GM21717 (cell line): ENCODE measurements around the gene APBA2.

ENCODE experiments used
- ATAC-seq: cut with Tn5 transposase; IDR thresholded peaks from one replicate; pipeline ENCODE4 v1.9.1; 2021; ENCODE audit warnings: mild to moderate bottlenecking, moderate library complexity; ENCODE audit not compliant: unreplicated experiment

The APBA2 gene

GRCh38 chr15:28895146-28895545, 9.4 kb downstream of the APBA2 start:
- ATAC-seq = no peak

- no peak for ATAC-seq
These were observed 9.8 kb downstream of the APBA2 start for GRCh38 chr15:28895566-28895965.

- ATAC-seq = no peak
These were observed 11.2 kb downstream of the APBA2 start for GRCh38 chr15:28896951-28897350.

- ATAC-seq = no peak
These were observed 12.2 kb downstream of the APBA2 start for GRCh38 chr15:28897861-28898585.

- ATAC-seq = no peak
These were observed 13.4 kb downstream of the APBA2 start for GRCh38 chr15:28899061-28899738.

- no peak for ATAC-seq
These were observed 14.5 kb downstream of the APBA2 start for GRCh38 chr15:28900041-28900891.

GRCh38 chr15:28900892-28901586, 15.3 kb downstream of the APBA2 start:
- ATAC-seq = no peak

GRCh38 chr15:28901587-28901980, 15.8 kb downstream of the APBA2 start:
- no peak for ATAC-seq

GRCh38 chr15:28901987-28902745, 16.4 kb downstream of the APBA2 start:
- no peak for ATAC-seq

- no peak for ATAC-seq
These were observed 17.1 kb downstream of the APBA2 start for GRCh38 chr15:28902856-28903255.

GRCh38 chr15:28903555-28903954, 17.8 kb downstream of the APBA2 start:
- no peak for ATAC-seq

- ATAC-seq = no peak
These were observed 18.2 kb downstream of the APBA2 start for GRCh38 chr15:28904003-28904402.

- ATAC-seq = no peak
These were observed 19.0 kb downstream of the APBA2 start for GRCh38 chr15:28904541-28905315.

GRCh38 chr15:28907338-28907960, 21.7 kb downstream of the APBA2 start:
- no peak for ATAC-seq

- ATAC-seq = no peak
These were observed 24.3 kb downstream of the APBA2 start for GRCh38 chr15:28909958-28910500.

- no peak for ATAC-seq
These were observed 25.6 kb downstream of the APBA2 start for GRCh38 chr15:28911310-28911931.

- ATAC-seq = no peak
These were observed 26.6 kb downstream of the APBA2 start for GRCh38 chr15:28912422-28912821.

GRCh38 chr15:28913171-28913765, 27.5 kb downstream of the APBA2 start:
- ATAC-seq = no peak
